Osteoblast (primary cell): Measurements from ENCODE around the gene SMARCC1. TPM values are rescaled to one million over a fixed set of nuclear protein-coding genes. Genes with fewer than 3 reads are reported as not detected.

Experiments used
- DNase-seq: peaks from one replicate; pipeline ENCODE4 v3.0.0; 2011; ENCODE audit warnings: low spot score, mixed read lengths; ENCODE audit not compliant: insufficient read length; ENCODE audit errors: missing footprints
- H2AFZ ChIP-seq: 2 replicates; pipeline ENCODE4 v1.6.0; 2011; ENCODE audit warnings: mild to moderate bottlenecking, low read length
- H3K27ac ChIP-seq: 2 replicates; pipeline ENCODE4 v1.5.1; 2011; ENCODE audit warnings: mild to moderate bottlenecking, low read depth, low read length, moderate library complexity
- H3K27me3 ChIP-seq: 2 replicates; pipeline ENCODE4 v1.6.0; 2012; ENCODE audit warnings: mild to moderate bottlenecking, control low read depth, inconsistent platforms, low read length, moderate library complexity; ENCODE audit not compliant: insufficient read depth
- H3K36me3 ChIP-seq: 2 replicates; pipeline ENCODE4 v1.5.1; 2011; ENCODE audit warnings: mild to moderate bottlenecking, low read length, control low read depth, moderate library complexity; ENCODE audit not compliant: insufficient read depth
- H3K4me1 ChIP-seq: 2 replicates; pipeline ENCODE4 v1.5.1; 2011; ENCODE audit warnings: mild to moderate bottlenecking, low read length, control low read depth, moderate library complexity; ENCODE audit not compliant: insufficient read depth
- H3K4me2 ChIP-seq: 2 replicates; pipeline ENCODE4 v1.6.0; 2011; ENCODE audit warnings: mild to moderate bottlenecking, low read length; ENCODE audit not compliant: insufficient read depth
- H3K4me3 ChIP-seq: fragments of 200-600 bp; sonication (generic); 3 replicates; pipeline ENCODE4 v1.5.1; 2012; ENCODE audit warnings: mild to moderate bottlenecking, low read length, inconsistent platforms; ENCODE audit not compliant: insufficient read depth
- H3K79me2 ChIP-seq: 2 replicates; pipeline ENCODE4 v1.6.0; 2012; ENCODE audit warnings: mild to moderate bottlenecking, low read length, control low read depth, inconsistent platforms; ENCODE audit not compliant: insufficient read depth
- H3K9me3 ChIP-seq: 2 replicates; pipeline ENCODE4 v1.5.1; 2011; ENCODE audit warnings: low read depth, low read length, control low read depth
- H4K20me1 ChIP-seq: 2 replicates; pipeline ENCODE4 v1.6.0; 2012; ENCODE audit warnings: mild to moderate bottlenecking, low read length, control low read depth; ENCODE audit not compliant: insufficient read depth
- total RNA-seq: library from RNA; depleted of rRNA; stranded (reverse); fragments of >200 nt; gene quantifications from 2 replicates; pipeline ENCODE4 v1.2.3, GENCODE V29; 2012
- TF ChIP-seq, protein P1 (sequence below): IDR thresholded peaks from 2 replicates; pipeline ENCODE4 v1.5.1; 2011; ENCODE audit warnings: mild to moderate bottlenecking, low read depth, low read length, moderate library complexity; ENCODE audit errors: extremely low read depth

SMARCC1 gene
- total RNA-seq, 1 donor = 46.7 TPM

DNA sequence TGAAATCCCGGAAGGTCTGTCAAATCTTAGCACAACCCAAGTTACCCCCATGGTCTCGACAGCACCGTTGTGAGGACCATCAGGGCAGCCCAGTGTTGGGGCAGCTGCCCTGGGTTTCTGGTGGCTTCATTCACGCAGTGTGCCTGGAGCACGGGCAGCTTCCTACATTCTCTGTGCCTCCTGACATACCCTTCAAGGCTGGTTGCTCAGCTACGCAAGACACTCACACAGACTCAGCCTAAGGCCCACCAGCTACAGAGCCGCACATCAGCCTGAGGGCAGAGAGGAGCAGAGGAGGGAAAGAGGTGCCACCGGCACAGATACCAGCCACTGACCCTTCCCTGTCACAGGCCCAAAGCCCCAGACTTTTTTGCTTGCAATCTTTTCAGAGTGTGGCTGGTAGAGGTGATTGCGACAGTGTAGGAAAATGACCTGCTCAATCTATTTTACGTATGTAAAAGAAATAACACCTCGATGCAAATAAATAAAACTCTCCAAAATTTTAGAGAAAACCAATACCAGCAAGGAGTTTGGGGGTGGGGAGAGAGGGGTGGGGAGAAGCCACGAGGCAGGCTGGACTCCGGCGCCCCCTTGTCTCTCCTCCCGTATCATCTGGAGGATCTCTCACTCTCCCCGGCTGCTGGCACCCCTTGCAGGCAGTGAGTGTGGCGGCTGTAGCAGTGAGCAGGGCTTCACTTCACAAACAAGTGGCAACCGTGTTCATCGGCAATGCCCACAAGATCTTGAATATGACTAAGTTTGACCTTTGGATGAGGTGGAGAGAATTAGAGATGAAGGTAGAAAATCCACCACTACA is 215.8 kb downstream of the SMARCC1 start:
- no peaks in the 10 kb centered on the region for H3K4me1 ChIP-seq
- H4K20me1 ChIP-seq = no peaks in the 10 kb centered on the region
- no peak overlapping the region for H2AFZ ChIP-seq
- no peak overlapping the region for H3K27ac ChIP-seq
- peaks cover 31% of the 10 kb centered on the region for H3K27me3 ChIP-seq
- H3K9me3 ChIP-seq = no peaks in the 10 kb centered on the region
- no peak overlapping the region for H3K4me2 ChIP-seq
- no peak overlapping the region for H3K4me3 ChIP-seq
- no peaks in the 10 kb centered on the region for H3K36me3 ChIP-seq
- TF ChIP-seq, protein P1, sequence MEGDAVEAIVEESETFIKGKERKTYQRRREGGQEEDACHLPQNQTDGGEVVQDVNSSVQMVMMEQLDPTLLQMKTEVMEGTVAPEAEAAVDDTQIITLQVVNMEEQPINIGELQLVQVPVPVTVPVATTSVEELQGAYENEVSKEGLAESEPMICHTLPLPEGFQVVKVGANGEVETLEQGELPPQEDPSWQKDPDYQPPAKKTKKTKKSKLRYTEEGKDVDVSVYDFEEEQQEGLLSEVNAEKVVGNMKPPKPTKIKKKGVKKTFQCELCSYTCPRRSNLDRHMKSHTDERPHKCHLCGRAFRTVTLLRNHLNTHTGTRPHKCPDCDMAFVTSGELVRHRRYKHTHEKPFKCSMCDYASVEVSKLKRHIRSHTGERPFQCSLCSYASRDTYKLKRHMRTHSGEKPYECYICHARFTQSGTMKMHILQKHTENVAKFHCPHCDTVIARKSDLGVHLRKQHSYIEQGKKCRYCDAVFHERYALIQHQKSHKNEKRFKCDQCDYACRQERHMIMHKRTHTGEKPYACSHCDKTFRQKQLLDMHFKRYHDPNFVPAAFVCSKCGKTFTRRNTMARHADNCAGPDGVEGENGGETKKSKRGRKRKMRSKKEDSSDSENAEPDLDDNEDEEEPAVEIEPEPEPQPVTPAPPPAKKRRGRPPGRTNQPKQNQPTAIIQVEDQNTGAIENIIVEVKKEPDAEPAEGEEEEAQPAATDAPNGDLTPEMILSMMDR = no peak
- H3K79me2 ChIP-seq = no peaks in the 10 kb centered on the region
- no peak for DNase-seq

- TF ChIP-seq, protein P1 = no peak
- DNase-seq = no peak
- H3K4me1 ChIP-seq = no peaks in the 10 kb centered on the region
Observed at GRCh38 chr3:47556351-47556750, 225.3 kb downstream of the SMARCC1 start.

GRCh38 chr3:47554335-47554734 is 227.4 kb downstream of the SMARCC1 start:
- peaks cover 14% of the 10 kb centered on the region for H3K27me3 ChIP-seq
- H2AFZ ChIP-seq = no peak overlapping the region
- no peaks in the 10 kb centered on the region for H4K20me1 ChIP-seq
- H3K4me1 ChIP-seq = no peaks in the 10 kb centered on the region
- no peaks in the 10 kb centered on the region for H3K79me2 ChIP-seq
- H3K4me3 ChIP-seq = no peak overlapping the region
- peaks cover 2% of the 10 kb centered on the region for H3K9me3 ChIP-seq
- no peak overlapping the region for H3K27ac ChIP-seq
- TF ChIP-seq, protein P1 = no peak
- no peaks in the 10 kb centered on the region for H3K36me3 ChIP-seq
- H3K4me2 ChIP-seq = no peak overlapping the region
- no peak for DNase-seq

More at GRCh38 chr3:47556351-47556750, 225.3 kb downstream of the SMARCC1 start:
- H4K20me1 ChIP-seq = no peaks in the 10 kb centered on the region
- no peak overlapping the region for H3K27ac ChIP-seq
- no peaks in the 10 kb centered on the region for H3K36me3 ChIP-seq
- no peak overlapping the region for H3K4me2 ChIP-seq
- no peaks in the 10 kb centered on the region for H3K79me2 ChIP-seq
- H2AFZ ChIP-seq = no peak overlapping the region
- peaks cover 12% of the 10 kb centered on the region for H3K27me3 ChIP-seq
- no peak overlapping the region for H3K4me3 ChIP-seq
- peaks cover 2% of the 10 kb centered on the region for H3K9me3 ChIP-seq

DNA sequence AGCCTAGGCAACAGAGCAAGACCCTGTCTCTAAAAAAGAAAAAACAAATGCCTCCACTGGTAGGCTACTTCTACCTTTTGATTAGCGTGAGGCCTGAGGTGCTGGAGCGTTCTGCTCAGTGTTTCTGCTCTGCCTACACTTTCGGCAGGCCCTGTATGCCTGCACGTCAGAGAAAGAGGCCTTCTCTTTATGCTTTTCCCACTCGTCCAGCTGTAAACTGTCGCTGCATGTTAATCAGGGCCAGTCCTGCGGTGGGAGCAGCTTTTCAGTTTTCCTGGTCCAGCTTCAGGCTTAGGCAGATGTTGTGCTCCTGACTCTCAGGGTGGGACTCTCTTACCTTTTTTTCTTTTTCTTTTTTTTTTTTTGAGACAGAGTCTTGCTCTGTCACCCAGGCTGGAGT is 228.3 kb downstream of the SMARCC1 start:
- H3K79me2 ChIP-seq = no peaks in the 10 kb centered on the region
- H4K20me1 ChIP-seq = no peaks in the 10 kb centered on the region
- no peak overlapping the region for H3K4me3 ChIP-seq
- no peak for DNase-seq
- no peak overlapping the region for H3K4me2 ChIP-seq
- no peaks in the 10 kb centered on the region for H3K36me3 ChIP-seq
- H3K27ac ChIP-seq = no peak overlapping the region
- no peak overlapping the region for H2AFZ ChIP-seq
- H3K9me3 ChIP-seq = peaks cover 2% of the 10 kb centered on the region
- TF ChIP-seq, protein P1 = no peak
- H3K27me3 ChIP-seq = peaks cover 15% of the 10 kb centered on the region
- no peaks in the 10 kb centered on the region for H3K4me1 ChIP-seq
